Kidney (tissue), 14 donors: ENCODE measurements around the gene NPHP4. TPM values are rescaled to one million over a fixed set of nuclear protein-coding genes. Genes with fewer than 3 reads are reported as not detected.

Experiments used
- DNase-seq, 5 donors: peaks; one replicate each; pipeline ENCODE4 v3.0.0-alpha.2; 2013 to 2020
- FAIRE-seq: peaks from 2 replicates; lab custom pipeline; 2012; peaks lifted over from hg19 to GRCh38; lab: Jason Lieb, UNC
- H3K27ac ChIP-seq, 2 donors: one replicate each; pipeline ENCODE4 v1.7.0; 2013; ENCODE audit warnings: low read depth in 2 of 2, low read length in 2 of 2, inconsistent platforms in 1 of 2
- H3K27me3 ChIP-seq: one replicate; pipeline ENCODE4 v1.7.1; 2013; ENCODE audit warnings: low read length, inconsistent platforms; ENCODE audit not compliant: control insufficient read depth, insufficient read depth
- H3K36me3 ChIP-seq, 3 donors: one replicate each; pipeline versions ENCODE4 v1.7.0 to v1.7.1; 2013; ENCODE audit warnings: low read length in 3 of 3, control low read depth in 1 of 3, inconsistent platforms in 1 of 3; ENCODE audit not compliant: insufficient read depth in 3 of 3, control insufficient read depth in 2 of 3
- H3K4me1 ChIP-seq, 3 donors: one replicate each; pipeline versions ENCODE4 v1.7.0 to v1.7.1; 2013; ENCODE audit warnings: low read length in 3 of 3, inconsistent platforms in 1 of 3, low read depth in 1 of 3; ENCODE audit not compliant: control insufficient read depth in 2 of 3, insufficient read depth in 2 of 3
- H3K4me3 ChIP-seq, 3 donors: one replicate each; pipeline versions ENCODE4 v1.7.0 to v1.8.1; 2013; ENCODE audit warnings: low read length in 3 of 3, control low read depth in 1 of 3, inconsistent platforms in 1 of 3
- H3K9ac ChIP-seq, 3 donors: one replicate each; pipeline versions ENCODE4 v1.7.0 to v1.7.1; 2013; ENCODE audit warnings: low read length in 3 of 3, control low read depth in 1 of 3, inconsistent platforms in 1 of 3
- H3K9me3 ChIP-seq, 3 donors: one replicate each; pipeline versions ENCODE4 v1.7.0 to v1.7.1; 2013; ENCODE audit warnings: low read length in 3 of 3, control low read depth in 1 of 3, inconsistent platforms in 1 of 3; ENCODE audit not compliant: control insufficient read depth in 2 of 3, insufficient read depth in 1 of 3
- CTCF ChIP-seq: IDR thresholded peaks from 3 replicates; pipeline ENCODE4 v1.5.1; 2012; ENCODE audit warnings: mild to moderate bottlenecking, moderate library complexity, borderline replicate concordance; ENCODE audit not compliant: insufficient read depth; ENCODE audit errors: extremely low read depth
- intact Hi-C: fragments of 100-400 bp; cut with DNase I; formaldehyde crosslinking; loops from one replicate; pipeline ENCODE4 v1.11.1; 2022
- polyA plus RNA-seq: library from polyadenylated mRNA; stranded (reverse); fragments of 350-450 nt; fragmentation: Illumina TruSeq; extraction: RNeasy Lipid Tissue Mini Kit (QIAGEN cat#74804); gene quantifications from one replicate; pipeline ENCODE4 v1.2.3, GENCODE V29; 2014; ENCODE audit warnings: low read depth, low replicate concordance; ENCODE audit not compliant: insufficient read depth
- total RNA-seq: library from RNA; stranded (reverse); fragmentation: NEBNext Ultra II Directional; extraction: Animal tissue kit (Norgen Biotek cat#: 25700); gene quantifications from one replicate; pipeline ENCODE4 v1.2.1, GENCODE V29; 2021
- donor health status: control.
- donor health status: control.
- donor health status: control.
- donor health status: control.
- donor health status: control.
- donor health status: DM: yes; HTN: yes; CAD: no.
- donor health status: Normal renal cell carcinoma (clear cell type).

NPHP4 gene
- total and polyA plus RNA-seq, 2 donors from 2014 or later = 2.9 to 16.1 TPM

DNA sequence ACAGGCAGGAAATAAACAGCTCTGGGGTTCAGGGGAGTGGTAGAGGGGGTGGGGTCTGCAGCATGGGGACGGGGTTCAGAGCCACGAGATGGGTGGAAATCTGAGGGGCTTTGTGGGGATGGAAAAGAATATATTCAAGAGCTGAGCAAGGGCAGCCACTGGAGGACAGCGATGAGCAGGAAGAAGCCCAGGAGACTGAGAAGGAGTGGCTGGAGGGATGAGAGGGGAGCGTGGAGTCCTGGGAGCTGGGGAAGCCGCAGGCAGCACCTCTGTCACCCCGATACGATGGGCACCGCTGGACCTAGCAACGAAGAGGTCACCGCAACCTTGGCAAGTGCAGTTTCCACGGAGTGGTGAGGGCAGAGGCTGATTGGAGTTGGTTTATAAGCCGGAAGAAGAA lies 43.5 kb upstream of the NPHP4 start:
- no peak overlapping the region for H3K27ac ChIP-seq
- no peak overlapping the region for H3K4me3 ChIP-seq
- H3K36me3 ChIP-seq = no peaks in the 10 kb centered on the region
- H3K4me1 ChIP-seq = no peaks in the 10 kb centered on the region
- no peak for TF ChIP-seq CTCF
- H3K27me3 ChIP-seq = peaks cover 3% of the 10 kb centered on the region
- DNase-seq (no peak), FAIRE-seq (no peak)
- intact Hi-C loops = no loop called here
- H3K9ac ChIP-seq = no peak overlapping the region
- no peaks in the 10 kb centered on the region for H3K9me3 ChIP-seq

GRCh38 chr1:6035303-6035702 lies 43.1 kb upstream of the NPHP4 start:
- no peak overlapping the region for H3K9ac ChIP-seq
- H3K4me3 ChIP-seq = no peak overlapping the region
- TF ChIP-seq CTCF = no peak
- no peak for FAIRE-seq
- H3K27ac ChIP-seq = no peak overlapping the region
- intact Hi-C loops = no loop called here
- no peaks in the 10 kb centered on the region for H3K36me3 ChIP-seq
- no peaks in the 10 kb centered on the region for H3K4me1 ChIP-seq
- peak in 3 of 5 donors; percentile 20 to 66 (median 27) for DNase-seq
- H3K27me3 ChIP-seq = peaks cover 3% of the 10 kb centered on the region
- no peaks in the 10 kb centered on the region for H3K9me3 ChIP-seq

GRCh38 chr1:6034750-6035096 lies 42.5 kb upstream of the NPHP4 start:
- Histone ChIP-seq H3K4me3 (no peak overlapping the region), H3K27me3 (peaks cover 3% of the 10 kb centered on the region), H3K9ac (no peak overlapping the region), H3K9me3 (no peaks in the 10 kb centered on the region), H3K4me1 (no peaks in the 10 kb centered on the region), H3K27ac (no peak overlapping the region), H3K36me3 (no peaks in the 10 kb centered on the region)
- intact Hi-C loops = no loop called here
- TF ChIP-seq CTCF = no peak
- DNase-seq = peak in 3 of 5 donors; percentile 24 to 54 (median 34)
- no peak for FAIRE-seq
